Prostate gland (tissue), 2 donors: Measurements from ENCODE around the gene TMEM108.

Experiments
- CTCF ChIP-seq, 4 experiments: fragments of 200-600 bp in 2 of 4; fragments of 450-650 bp in 2 of 4; sonication (generic) in 2 of 4; IDR thresholded peaks; 1 replicate in 3 of 4; 2 replicates in 1 of 4; pipeline ENCODE4 v1.5.1; 2016 to 2019; ENCODE audit warnings: antibody characterized with exemption in 4 of 4, mild to moderate bottlenecking in 2 of 4, moderate library complexity in 2 of 4
- POLR2A ChIP-seq: fragments of 450-650 bp; IDR thresholded peaks from one replicate; pipeline ENCODE4 v1.6.1; 2016; ENCODE audit warnings: antibody characterized with exemption, mild to moderate bottlenecking
- POLR2AphosphoS5 ChIP-seq: sonication (generic); formaldehyde crosslinking; IDR thresholded peaks from one replicate; pipeline ENCODE4 v1.6.1; 2017; ENCODE audit warnings: antibody characterized with exemption

GRCh38 chr3:133330522-133330921 is 292.3 kb downstream of the TMEM108 start:
- TF ChIP-seq POLR2A = no peak
- TF ChIP-seq CTCF (IDR thresholded peaks at IDR 0.05) = no peak
- TF ChIP-seq POLR2AphosphoS5 = no peak
